HL-60 (cell line): ENCODE results near the gene PRX.

ENCODE experiments used
- DNase-seq, 2 experiments: peaks; one replicate each; pipeline ENCODE4 v3.0.0-alpha.2; 2010 to 2020; ENCODE audit warnings: low read depth in 1 of 2, low spot score in 1 of 2
- H3K27ac ChIP-seq: fragments of 250-450 bp; sonication (Bioruptor Pico); replicated peaks from 2 replicates; pipeline ENCODE4 v1.5.1; 2020; ENCODE audit warnings: mild to moderate bottlenecking, moderate library complexity
- H3K27me3 ChIP-seq: fragments of 250-450 bp; sonication (Bioruptor Pico); 2 replicates; pipeline ENCODE4 v1.5.1; 2021; ENCODE audit warnings: mild to moderate bottlenecking, moderate library complexity; ENCODE audit not compliant: insufficient read depth, poor library complexity, severe bottlenecking
- H3K4me3 ChIP-seq: replicated peaks from 2 replicates; pipeline ENCODE4 v1.5.1; 2011; ENCODE audit warnings: mild to moderate bottlenecking, control low read depth, low read length; ENCODE audit not compliant: insufficient read depth
- GABPA ChIP-seq: IDR thresholded peaks from 2 replicates; pipeline ENCODE4 v1.6.1; 2012; ENCODE audit warnings: low read depth
- POLR2AphosphoS5 ChIP-seq: IDR thresholded peaks from 2 replicates; pipeline ENCODE4 v1.6.1; 2012; ENCODE audit warnings: low read depth
- REST ChIP-seq: IDR thresholded peaks from 2 replicates; pipeline ENCODE4 v1.6.1; 2012; ENCODE audit warnings: low read depth; ENCODE audit not compliant: insufficient replicate concordance
- SPI1 ChIP-seq: IDR thresholded peaks from 2 replicates; pipeline ENCODE4 v1.6.1; 2012; ENCODE audit warnings: low read depth, mild to moderate bottlenecking, borderline replicate concordance
- TF ChIP-seq, protein P1 (sequence below): IDR thresholded peaks from one replicate; pipeline ENCODE4 v1.5.1; 2011; ENCODE audit warnings: low read length, control low read depth, inconsistent platforms; ENCODE audit not compliant: insufficient read depth

The PRX gene

DNA sequence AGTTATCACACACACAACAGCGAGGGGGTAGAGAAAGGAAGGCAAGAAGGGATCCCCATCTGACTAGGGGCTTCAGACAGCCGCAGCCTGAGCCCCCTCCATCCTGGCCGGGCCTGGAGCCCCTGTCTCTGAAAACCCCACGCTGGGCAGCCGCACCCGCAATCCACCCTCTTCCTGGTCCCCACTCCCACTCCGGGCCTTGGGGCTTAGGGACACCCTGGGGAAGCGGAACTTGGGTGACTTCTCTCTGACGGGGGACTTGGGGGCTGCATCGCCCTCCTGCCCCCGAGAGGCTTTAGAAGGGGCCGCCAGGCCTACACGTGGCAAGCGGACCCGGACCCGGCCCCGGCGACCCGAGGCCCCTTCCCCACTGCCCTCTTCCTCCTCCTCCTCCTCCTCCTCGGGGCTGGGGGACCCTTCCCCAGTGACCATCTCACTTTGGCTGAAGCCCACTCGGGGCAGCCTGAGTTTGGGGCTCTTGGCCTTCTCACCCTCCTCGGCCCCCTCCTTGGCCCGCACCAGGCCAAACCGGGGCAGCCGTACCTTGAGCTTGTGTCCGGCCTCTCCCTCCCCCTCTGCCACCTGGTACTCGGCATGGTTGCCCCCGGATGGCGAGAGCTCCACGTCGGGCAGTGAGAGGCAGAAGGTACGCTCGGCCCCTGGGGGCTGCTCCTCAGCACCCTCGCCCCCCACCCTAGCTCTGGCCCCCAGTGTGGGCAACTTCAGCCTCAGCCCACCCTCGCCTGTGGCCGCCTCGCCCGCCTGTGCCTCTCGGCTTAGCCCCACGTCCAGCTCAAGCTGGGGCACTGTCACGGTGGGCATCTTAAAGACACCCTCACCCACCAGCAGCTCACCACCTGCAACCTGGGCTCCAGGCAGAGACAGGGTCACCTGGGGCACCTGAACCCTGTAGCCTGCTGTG, 19.0 kb downstream of the PRX start:
- TF ChIP-seq, protein P1, sequence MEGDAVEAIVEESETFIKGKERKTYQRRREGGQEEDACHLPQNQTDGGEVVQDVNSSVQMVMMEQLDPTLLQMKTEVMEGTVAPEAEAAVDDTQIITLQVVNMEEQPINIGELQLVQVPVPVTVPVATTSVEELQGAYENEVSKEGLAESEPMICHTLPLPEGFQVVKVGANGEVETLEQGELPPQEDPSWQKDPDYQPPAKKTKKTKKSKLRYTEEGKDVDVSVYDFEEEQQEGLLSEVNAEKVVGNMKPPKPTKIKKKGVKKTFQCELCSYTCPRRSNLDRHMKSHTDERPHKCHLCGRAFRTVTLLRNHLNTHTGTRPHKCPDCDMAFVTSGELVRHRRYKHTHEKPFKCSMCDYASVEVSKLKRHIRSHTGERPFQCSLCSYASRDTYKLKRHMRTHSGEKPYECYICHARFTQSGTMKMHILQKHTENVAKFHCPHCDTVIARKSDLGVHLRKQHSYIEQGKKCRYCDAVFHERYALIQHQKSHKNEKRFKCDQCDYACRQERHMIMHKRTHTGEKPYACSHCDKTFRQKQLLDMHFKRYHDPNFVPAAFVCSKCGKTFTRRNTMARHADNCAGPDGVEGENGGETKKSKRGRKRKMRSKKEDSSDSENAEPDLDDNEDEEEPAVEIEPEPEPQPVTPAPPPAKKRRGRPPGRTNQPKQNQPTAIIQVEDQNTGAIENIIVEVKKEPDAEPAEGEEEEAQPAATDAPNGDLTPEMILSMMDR = no peak
- no peak for TF ChIP-seq POLR2AphosphoS5
- no peak for TF ChIP-seq GABPA
- H3K4me3 ChIP-seq = no peak overlapping the region
- H3K27me3 ChIP-seq = peaks cover 18% of the 10 kb centered on the region
- DNase-seq = no peak
- H3K27ac ChIP-seq = no peak overlapping the region

DNA sequence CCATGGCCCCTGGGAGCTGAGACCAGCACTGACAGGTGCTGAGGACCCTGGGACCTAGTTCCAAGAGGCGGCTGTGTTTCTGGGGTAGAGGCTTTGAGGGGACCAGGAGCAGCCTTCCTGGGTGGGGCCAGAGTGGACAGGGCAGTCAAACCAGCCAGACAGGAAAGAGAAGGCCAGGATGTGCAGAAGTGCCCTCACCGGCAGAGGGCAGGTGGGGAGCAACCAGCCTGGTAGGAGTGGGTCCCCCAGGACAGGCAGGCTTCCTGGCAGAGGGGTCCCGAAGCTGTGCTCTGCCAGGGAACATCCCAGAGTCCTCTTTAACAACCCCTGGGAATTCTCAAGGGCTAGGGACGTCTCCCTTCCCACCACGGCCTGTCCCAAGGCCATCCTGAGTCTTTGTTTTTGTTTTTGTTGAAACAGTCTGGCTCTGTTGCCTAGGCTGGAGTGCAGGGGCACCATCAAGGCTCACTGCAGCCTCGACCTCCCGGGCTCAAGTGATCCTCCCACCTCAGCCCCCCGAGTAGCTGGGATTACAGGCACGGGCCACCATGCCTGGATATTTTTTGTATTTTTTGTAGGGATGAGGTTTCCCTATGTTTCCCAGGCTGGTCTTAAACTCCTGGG, 20.2 kb downstream of the PRX start:
- no peak overlapping the region for H3K27ac ChIP-seq
- DNase-seq = no peak
- TF ChIP-seq REST = no peak
- TF ChIP-seq, protein P1 = peak; percentile 40
- no peak overlapping the region for H3K4me3 ChIP-seq
- peaks cover 6% of the 10 kb centered on the region for H3K27me3 ChIP-seq

DNA sequence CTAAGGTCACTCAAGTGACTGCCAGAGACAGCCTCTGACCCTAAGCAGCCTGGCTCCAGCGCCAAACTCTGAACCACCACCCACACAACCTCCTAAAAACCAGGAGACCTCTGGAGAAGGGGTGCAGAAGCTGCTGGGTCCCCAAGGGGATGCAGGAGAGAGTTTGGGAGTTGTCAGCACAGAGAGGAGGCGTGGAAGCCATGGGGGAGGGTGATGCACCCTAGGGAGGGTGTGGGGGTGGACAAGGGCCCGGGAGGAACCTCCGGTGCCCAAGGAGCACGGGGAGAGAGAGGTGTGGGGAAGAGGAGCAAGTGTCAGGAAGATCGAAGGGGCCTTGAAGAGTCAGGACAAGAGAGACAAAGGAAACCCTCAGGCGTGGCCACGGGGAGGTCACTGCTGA, 21.1 kb downstream of the PRX start:
- no peak for TF ChIP-seq REST
- no peak for TF ChIP-seq POLR2AphosphoS5
- H3K27ac ChIP-seq = no peak overlapping the region
- H3K27me3 ChIP-seq = peaks cover 2% of the 10 kb centered on the region
- no peak overlapping the region for H3K4me3 ChIP-seq
- DNase-seq = no peak

DNA sequence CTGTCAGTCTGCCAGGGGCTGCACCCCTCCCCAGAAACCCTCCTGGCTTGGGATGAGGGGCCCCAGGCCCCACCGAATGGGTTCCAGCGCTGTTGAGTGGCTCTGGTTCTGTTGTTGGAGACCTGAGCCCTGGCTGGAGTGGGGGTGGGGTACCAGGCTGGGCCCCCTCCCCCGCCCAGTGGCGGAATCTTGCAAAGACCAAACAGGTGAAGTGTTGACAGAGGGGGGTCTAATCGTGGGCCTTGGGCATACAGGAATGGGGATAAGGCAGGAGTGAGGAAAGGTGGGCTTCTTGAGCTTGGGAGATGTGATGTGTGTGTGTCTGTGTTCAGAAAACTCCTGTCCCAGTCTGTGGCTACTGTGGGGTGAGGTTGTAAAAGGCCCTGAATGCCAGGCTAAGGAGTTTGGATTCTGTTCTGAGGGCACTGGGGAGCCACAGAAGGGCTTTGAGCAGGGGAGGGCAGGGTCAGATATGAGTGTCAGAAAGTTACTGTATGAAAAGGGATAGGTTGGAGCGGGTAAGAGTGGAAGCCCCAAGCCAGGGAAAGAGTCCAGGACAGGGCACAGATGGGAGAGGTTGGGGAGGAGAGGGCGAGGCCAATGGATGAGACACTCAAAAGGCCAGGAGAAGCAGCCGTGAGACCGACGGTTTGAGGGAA, 23.0 kb downstream of the PRX start, which contains the start of gene HIPK4:
Gene HIPK4 (minus strand): TSS at position 98 of the 659 bp plus-strand sequence. CDS start 279 bp downstream, outside the sequence.
- no peak within 1 kb of the TSS for H3K4me3 ChIP-seq
- TF ChIP-seq GABPA = no peak
- TF ChIP-seq REST = no peak
- no peak for TF ChIP-seq POLR2AphosphoS5
- no peak for TF ChIP-seq SPI1
- TF ChIP-seq, protein P1 = no peak
- H3K27ac ChIP-seq = no peak within 1 kb of the TSS
- H3K27me3 ChIP-seq = no peaks in the 10 kb centered on the region
- no peak for DNase-seq
